ENCODE measurements around the gene ACOT11. TPM values are rescaled to one million over a fixed set of nuclear protein-coding genes. Genes with fewer than 3 reads are reported as not detected.

ACOT11 gene
- total RNA-seq, 1 donor from 2014 or later, result 5.0 TPM

- ATAC-seq (peak; percentile 7), DNase-seq (no peak)
- H3K36me3 ChIP-seq, result no peaks in the 10 kb centered on the region
- no peaks in the 10 kb centered on the region for H3K9me3 ChIP-seq
- no peak for TF ChIP-seq CTCF (IDR thresholded peaks at IDR 0.05)
- no peaks in the 10 kb centered on the region for H3K27me3 ChIP-seq
- intact Hi-C loops (cut with DNase I), result no loop called here
- no peak overlapping the region for H3K27ac ChIP-seq
- H3K4me3 ChIP-seq, result no peak overlapping the region
- no peaks in the 10 kb centered on the region for H3K4me1 ChIP-seq
Measured at GRCh38 chr1:54571803-54572541, 23.9 kb downstream of the ACOT11 start.

GRCh38 chr1:54572542-54572850 is 24.5 kb downstream of the ACOT11 start:
- H3K4me1 ChIP-seq, result no peaks in the 10 kb centered on the region
- H3K36me3 ChIP-seq, result no peaks in the 10 kb centered on the region
- no peak overlapping the region for H3K27ac ChIP-seq
- ATAC-seq (no peak), DNase-seq (no peak)
- no peak overlapping the region for H3K4me3 ChIP-seq
- no peak for TF ChIP-seq CTCF (IDR thresholded peaks at IDR 0.05)
- H3K27me3 ChIP-seq, result no peaks in the 10 kb centered on the region
- intact Hi-C loops (cut with DNase I), result no loop called here
- no peaks in the 10 kb centered on the region for H3K9me3 ChIP-seq

GRCh38 chr1:54574158-54574778 is 26.2 kb downstream of the ACOT11 start:
- Histone ChIP-seq H3K4me1 (no peaks in the 10 kb centered on the region), H3K36me3 (no peaks in the 10 kb centered on the region), H3K9me3 (no peaks in the 10 kb centered on the region), H3K27me3 (no peaks in the 10 kb centered on the region), H3K27ac (no peak overlapping the region), H3K4me3 (no peak overlapping the region)
- TF ChIP-seq CTCF (IDR thresholded peaks at IDR 0.05), result no peak
- DNase-seq, result no peak
- ATAC-seq, result no peak
- intact Hi-C loops (cut with DNase I), result no loop called here

GRCh38 chr1:54575161-54575560 is 27.1 kb downstream of the ACOT11 start:
- Histone ChIP-seq H3K9me3 (no peaks in the 10 kb centered on the region), H3K27ac (no peak overlapping the region), H3K4me3 (no peak overlapping the region), H3K4me1 (no peaks in the 10 kb centered on the region), H3K27me3 (no peaks in the 10 kb centered on the region), H3K36me3 (no peaks in the 10 kb centered on the region)
- DNase-seq (no peak), ATAC-seq (no peak)
- TF ChIP-seq CTCF (IDR thresholded peaks at IDR 0.05), result no peak
- intact Hi-C loops (cut with DNase I), result no loop called here

GRCh38 chr1:54575605-54576290 is 27.7 kb downstream of the ACOT11 start:
- H3K4me1 ChIP-seq, result no peaks in the 10 kb centered on the region
- intact Hi-C loops (cut with DNase I), result no loop called here
- TF ChIP-seq CTCF (IDR thresholded peaks at IDR 0.05), result no peak
- H3K9me3 ChIP-seq, result no peaks in the 10 kb centered on the region
- no peaks in the 10 kb centered on the region for H3K36me3 ChIP-seq
- H3K27ac ChIP-seq, result no peak overlapping the region
- DNase-seq (no peak), ATAC-seq (no peak)
- no peak overlapping the region for H3K4me3 ChIP-seq
- no peaks in the 10 kb centered on the region for H3K27me3 ChIP-seq
